Kidney glomerular epithelial cell (primary cell): Measurements from ENCODE around the gene SERPIND1.
"Not testable (repeated sequence)": the region's sequence is repeated elsewhere in the genome, so short reads cannot be mapped to it uniquely, and the experiment has no call there.

Experiments used
- DNase-seq: peaks from one replicate; lab custom pipeline; 2025; lab: John Stamatoyannopoulos, UW

Gene SERPIND1

DNA sequence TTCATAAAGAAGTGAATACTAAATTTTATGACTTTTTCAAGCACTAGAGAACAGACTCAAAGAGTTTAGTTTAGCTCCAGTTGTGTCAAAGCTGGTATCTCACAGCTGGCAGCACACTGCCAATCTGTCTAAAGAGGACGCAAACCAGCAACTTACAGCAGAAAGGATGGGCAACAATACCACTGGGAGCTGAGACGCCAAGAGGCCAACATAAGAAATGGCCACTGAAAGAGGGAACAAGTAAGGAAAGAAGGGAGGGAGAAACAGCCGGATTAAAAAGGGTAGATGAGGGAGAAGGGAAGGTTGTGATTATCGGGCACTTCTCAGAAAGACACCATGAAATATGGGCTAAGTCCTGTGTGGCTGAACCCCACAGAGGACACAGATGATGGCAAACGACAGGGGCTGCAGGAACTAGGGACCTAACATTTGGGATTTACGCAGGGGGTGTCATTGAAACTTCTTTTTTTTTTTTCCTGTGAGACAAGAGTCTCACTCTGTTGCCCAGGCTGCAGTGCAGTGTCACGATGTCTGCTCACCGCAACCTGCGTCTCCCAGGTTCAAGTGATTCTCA lies 41.7 kb downstream of the SERPIND1 start:
- no peak for DNase-seq

DNA sequence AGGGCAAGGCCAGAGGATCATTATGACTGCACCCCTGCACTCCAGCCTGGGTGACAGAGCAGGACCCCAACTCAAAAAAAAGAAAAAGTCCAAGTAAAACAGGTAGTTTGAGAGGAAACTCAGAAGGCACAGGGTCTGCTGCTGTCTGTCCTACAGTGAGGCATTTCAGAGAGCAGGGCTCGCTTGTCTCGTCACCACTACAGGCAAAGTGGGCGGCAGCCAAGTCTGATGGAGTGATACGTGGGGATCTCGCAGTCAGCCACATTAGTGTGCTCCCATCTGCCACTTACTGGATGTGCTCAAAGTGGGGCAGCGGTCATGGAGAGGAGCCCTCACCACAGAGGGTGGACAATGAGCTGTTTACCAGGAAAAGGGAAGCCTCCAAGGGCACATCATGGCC lies 42.6 kb downstream of the SERPIND1 start:
- DNase-seq: no peak

- no peak for DNase-seq
Observed at GRCh38 chr22:20818471-20818870, 44.6 kb downstream of the SERPIND1 start.

GRCh38 chr22:20819471-20819870 lies 45.6 kb downstream of the SERPIND1 start:
- no peak for DNase-seq

DNA sequence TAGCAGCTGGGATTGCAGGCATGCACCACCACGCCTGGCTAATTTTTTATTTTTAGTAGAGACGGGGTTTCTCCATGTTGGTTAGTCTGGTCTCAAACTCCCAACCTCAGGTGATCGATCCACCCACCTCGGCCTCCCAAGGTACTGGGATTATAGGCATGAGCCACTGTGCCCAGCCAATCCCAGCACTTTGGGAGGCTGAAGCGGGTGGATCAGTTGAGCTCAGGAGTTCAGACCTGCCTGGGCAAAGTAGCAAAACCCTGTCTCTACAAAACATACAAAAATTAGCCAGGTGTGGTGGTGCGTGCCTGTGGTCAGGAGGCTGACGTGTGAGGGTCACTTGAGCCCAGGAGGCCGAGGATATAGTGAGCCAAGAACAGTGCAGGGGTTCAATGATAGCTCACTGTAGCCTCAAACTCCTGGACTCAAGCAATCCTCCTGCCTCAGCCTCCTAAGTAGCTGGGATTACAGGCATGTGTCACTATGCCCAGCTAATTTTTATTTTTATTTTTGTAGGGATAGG lies 47.9 kb downstream of the SERPIND1 start:
- DNase-seq: not testable (repeated sequence)

GRCh38 chr22:20822240-20822639 lies 48.3 kb downstream of the SERPIND1 start:
- no peak for DNase-seq

- no peak for DNase-seq
Observed at GRCh38 chr22:20823264-20823663, 49.4 kb downstream of the SERPIND1 start.

DNA sequence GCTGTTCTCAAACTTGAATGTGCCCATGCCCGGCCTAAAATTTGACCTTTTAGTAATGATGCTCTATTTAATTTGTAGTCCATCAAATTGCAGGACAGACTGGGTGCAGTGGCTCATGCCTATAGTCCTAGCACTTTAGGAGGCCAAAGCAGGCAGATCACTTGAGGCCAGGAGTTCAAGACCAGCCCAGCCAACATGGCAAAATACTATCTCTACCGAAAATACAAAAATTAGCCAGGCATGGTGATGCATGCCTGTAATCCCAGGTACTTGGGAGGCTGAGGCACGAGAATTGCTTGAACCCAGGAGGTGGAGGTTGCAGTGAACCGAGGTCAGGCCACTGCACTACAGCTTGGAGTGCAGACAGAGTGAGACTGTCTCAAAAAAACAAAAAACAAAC lies 51.3 kb downstream of the SERPIND1 start:
- DNase-seq: not testable (repeated sequence)

DNA sequence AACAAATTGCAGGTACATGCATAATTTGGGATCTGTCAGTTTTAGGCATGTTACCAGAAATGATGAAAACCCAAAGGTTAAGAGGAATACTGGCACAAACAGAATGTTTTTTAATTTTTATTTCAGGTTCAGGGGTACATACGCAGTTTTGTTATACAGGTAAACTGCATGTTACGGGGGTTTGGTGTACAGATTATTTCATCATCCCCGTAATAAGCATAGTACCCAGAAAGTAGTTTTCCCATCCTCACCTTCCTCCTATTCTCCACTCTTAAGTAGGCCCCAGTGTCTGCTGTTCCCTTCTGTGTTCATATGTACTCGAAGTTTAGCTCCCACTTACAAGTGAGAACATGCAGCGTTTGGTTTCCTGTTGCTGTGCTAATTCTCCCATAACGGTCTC lies 51.7 kb downstream of the SERPIND1 start:
- no peak for DNase-seq

DNA sequence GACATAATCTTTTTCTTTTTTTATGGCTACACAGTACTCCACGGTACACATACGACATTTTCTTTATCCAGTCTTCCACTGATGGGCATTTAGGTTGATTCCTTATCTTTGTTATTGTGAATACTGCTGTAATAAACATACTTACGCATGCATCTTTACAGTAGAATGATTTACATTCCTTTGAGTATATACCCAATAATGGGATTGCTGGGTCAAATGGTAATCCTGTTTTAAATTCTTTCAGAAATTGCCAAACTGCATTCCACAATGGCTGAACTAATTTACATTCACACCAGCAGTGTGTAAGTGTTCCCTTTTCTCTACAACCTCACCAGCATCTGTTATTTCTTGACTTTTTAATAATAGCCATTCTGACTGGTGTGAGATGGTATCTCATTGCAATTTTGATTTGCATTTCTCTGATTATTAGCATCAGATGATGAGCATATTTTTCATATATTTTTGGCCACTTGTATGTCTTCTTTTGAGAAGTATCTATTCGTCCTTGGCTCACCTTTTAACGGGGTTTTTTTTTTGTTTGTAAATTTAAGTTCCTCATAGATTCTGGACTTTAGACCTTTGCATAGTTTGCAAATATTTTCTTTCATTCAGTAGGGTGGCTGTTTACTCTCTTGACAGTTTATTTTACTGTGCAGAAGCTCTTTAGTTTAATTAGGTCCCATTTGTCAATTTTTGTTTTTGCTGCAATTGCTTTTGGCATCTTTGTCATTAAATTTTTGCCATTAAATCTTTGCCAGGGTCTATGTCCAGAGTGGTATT lies 52.6 kb downstream of the SERPIND1 start:
- DNase-seq: not testable (repeated sequence)

GRCh38 chr22:20829491-20830134 lies 55.7 kb downstream of the SERPIND1 start:
- no peak for DNase-seq

DNA sequence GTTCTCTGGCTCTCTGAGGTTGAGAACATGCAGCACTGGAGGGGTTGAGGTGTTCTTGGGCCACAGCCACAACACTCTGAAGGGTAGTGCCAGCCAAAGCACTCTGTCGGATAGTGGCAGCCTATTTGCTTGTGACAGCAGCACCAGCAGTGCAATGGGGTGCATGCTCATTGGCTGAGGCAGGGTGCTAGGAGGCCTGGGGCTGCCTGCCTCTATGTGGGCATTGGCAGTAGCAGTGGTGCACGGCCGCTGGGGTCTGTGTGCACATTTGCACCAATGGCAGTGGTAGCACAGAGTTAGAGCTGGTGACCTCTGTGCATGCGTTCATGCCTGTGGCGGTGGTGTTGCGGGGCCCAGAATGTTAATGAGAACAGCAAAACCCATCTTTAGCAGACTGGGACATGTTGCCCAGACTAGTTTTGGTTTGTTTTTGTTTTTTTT lies 59.3 kb downstream of the SERPIND1 start:
- no peak for DNase-seq

DNA sequence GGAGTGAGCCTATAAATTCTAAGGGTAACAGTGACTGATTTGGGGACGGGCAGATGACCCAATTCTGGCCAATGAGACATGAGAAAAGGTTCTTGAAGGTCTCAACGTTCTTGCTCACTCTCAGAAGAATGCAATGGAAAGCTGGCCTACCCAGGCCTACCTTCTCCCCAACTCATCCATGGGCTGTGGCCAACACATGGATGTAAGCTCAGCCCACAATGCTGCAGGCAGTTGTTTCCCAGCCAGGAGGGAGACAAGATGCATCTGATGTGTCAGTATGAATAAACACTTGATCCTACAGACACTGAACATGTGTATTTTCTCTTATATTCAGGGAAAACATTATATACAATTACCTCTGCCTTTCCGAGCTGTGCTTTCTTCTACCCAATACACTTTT lies 60.3 kb downstream of the SERPIND1 start:
- no peak for DNase-seq

DNA sequence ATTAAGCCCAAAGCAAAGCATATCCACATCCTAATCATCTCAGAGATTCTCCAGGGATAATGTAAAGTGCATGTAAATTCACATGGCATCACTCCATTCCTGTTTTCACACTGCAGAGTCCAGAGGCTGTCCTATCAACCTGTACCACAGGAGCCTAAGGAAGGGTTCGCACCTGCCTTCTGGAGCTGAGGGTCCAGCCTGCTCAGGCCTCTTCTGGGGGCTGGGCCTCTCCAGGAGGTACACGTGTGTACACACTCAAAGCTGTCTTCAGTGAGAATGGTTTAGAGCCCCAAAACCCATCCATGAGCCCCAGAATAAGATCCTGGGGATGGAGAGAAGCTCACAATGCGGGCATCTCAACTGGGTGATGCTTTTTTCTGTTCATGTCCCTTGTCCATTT lies 60.8 kb downstream of the SERPIND1 start:
- DNase-seq: no peak
